NCI-H748 (cell line): ENCODE results near the gene ASB12.
A peak's percentile ranks its signal among the peaks of the same experiment; 100 is the strongest.

ENCODE experiments used
- DNase-seq: peaks from one replicate; lab custom pipeline; 2025; ENCODE audit not compliant: unreplicated experiment; lab: John Stamatoyannopoulos, UW

ASB12 gene

GRCh38 chrX:64186974-64187761, 43.2 kb downstream of the ASB12 start:
- DNase-seq = no peak

DNA sequence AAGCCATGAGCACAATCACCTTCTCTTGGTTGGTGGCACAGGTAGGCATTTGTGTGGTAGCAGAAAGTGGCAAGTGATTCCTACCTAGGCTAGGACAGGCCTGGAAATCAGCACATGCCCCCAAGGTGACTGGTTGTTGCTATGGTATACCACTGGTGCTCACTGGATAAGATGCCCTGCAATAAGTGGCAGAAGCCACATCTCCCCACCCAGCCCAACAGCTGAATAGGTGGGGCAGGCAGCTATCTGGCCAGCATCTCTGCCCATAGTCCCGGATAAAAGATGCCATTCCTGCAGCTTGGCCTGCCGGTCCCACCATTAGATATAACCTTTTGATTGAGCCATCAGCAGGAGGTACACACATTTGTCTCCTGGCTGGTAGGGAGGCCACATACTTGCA, 46.0 kb downstream of the ASB12 start:
- DNase-seq = no peak

DNA sequence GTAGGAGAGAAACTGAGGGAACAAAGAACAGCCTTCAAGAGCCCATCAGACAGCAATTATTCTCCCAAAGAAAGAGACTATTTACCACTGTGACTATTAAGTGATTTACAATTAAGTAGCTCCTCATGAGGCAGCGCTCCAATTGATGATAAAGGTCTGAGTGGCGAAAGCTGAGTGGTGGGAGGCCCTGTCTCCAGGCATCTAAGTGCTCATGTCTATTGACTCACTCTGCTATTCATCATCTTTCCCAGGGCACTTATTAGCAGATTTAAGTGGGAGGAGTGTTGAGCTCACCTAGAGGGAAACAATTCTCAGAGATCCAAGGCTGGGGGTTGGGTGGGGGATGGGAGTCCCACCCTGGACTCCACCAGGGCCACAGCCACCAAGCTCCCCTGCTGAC, 48.2 kb downstream of the ASB12 start:
- DNase-seq = peak; percentile 26

DNA sequence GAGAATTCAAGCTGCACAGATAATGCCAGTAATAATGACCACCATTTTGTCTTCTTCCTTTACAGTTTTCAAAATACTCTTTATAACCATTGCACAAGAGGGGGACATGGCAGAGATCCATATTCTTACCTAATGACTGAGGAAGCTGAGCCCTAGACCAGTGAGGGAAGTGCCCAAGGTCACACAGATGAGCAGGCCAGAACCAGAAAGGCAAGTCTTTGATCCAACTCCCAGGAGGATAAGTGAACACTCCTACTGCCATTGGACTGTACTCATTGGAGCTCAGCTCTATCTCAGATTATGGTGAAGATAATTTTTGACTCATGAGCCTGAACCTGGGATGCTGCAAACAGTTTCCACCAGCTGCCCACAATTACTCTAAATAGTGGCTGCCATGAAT, 53.5 kb downstream of the ASB12 start:
- DNase-seq = no peak
